K562 (cell line): ENCODE data around the gene TAS2R31. TPM values are rescaled to one million over a fixed set of nuclear protein-coding genes. Genes with fewer than 3 reads are reported as not detected.

Experiments
- ATAC-seq: fragments of 200-7000 bp; cut with Tn5 transposase; 3 replicates; pipeline ENCODE4 v1.9.1; 2020; ENCODE audit warnings: moderate library complexity
- BruUV-seq: library from RNA; stranded (reverse); fragments of 400-500 nt; replicated peaks from 2 replicates; lab custom pipeline; 2021; lab: Mats Ljungman, UMichigan
- CTCF ChIA-PET: fragments of 300-600 bp; formaldehyde crosslinking; extraction: SDS; loops from one replicate; lab custom pipeline; 2021; ENCODE audit warnings: low intra/inter-chr PET ratio; lab: Yijun Ruan, JAX
- POLR2A ChIA-PET: fragments of 300-600, 350-650 bp; sonication (Branson Sonifier 250); formaldehyde crosslinking; extraction: SDS; loops from one replicate; lab custom pipeline; 2021; ENCODE audit warnings: antibody characterized with exemption, inconsistent platforms; lab: Yijun Ruan, JAX
- DNase-seq, 4 experiments: peaks; one replicate each; pipeline versions ENCODE4 v3.0.0 to v3.0.0-alpha.2; 2011 to 2018; ENCODE audit warnings: low spot score in 3 of 4, mixed read lengths in 3 of 4; ENCODE audit errors: extremely low read depth in 1 of 4
- FAIRE-seq: peaks from 2 replicates; lab custom pipeline; 2011; peaks lifted over from hg19 to GRCh38; lab: Jason Lieb, UNC
- H2AFZ ChIP-seq: 2 replicates; pipeline ENCODE4 v1.6.0; 2011; ENCODE audit warnings: low read depth, low read length, control low read depth, inconsistent platforms
- H3K27ac ChIP-seq: fragments of 200-600 bp; 3 replicates; pipeline ENCODE4 v1.8.0; 2011; ENCODE audit warnings: low read depth, mild to moderate bottlenecking, control low read depth, inconsistent platforms, low read length, moderate library complexity, mixed read lengths; ENCODE audit errors: extremely low read depth
- H3K27me3 ChIP-seq, 2 experiments: fragments of 300-600 bp in 1 of 2; 2 replicates in 1 of 2; 3 replicates in 1 of 2; pipeline versions ENCODE4 v1.6.0 to v1.8.0; 2011; ENCODE audit warnings: inconsistent platforms in 2 of 2, low read length in 2 of 2, mild to moderate bottlenecking in 1 of 2, mixed read lengths in 1 of 2, moderate library complexity in 1 of 2; ENCODE audit not compliant: control insufficient read depth in 2 of 2, insufficient read depth in 2 of 2
- H3K36me3 ChIP-seq: fragments of 300-600 bp; 3 replicates; pipeline ENCODE4 v1.8.0; 2011; ENCODE audit warnings: mild to moderate bottlenecking, low read length, inconsistent platforms; ENCODE audit not compliant: control insufficient read depth, insufficient read depth
- H3K4me1 ChIP-seq, 2 experiments: fragments of 200-600 bp in 1 of 2; replicated peaks in 1 of 2; 2 replicates in 1 of 2; 3 replicates in 1 of 2; pipeline versions ENCODE4 v1.5.1 to v1.8.0; 2011; ENCODE audit warnings: inconsistent platforms in 2 of 2, low read length in 2 of 2, mild to moderate bottlenecking in 1 of 2, mixed read lengths in 1 of 2, moderate library complexity in 1 of 2; ENCODE audit not compliant: control insufficient read depth in 2 of 2, insufficient read depth in 2 of 2
- H3K4me2 ChIP-seq: 2 replicates; pipeline ENCODE4 v1.6.1; 2011; ENCODE audit warnings: low read length, control low read depth, inconsistent platforms, mixed read lengths; ENCODE audit not compliant: insufficient read depth
- H3K4me3 ChIP-seq: fragments of 200-600 bp; sonication (generic), shearing (Covaris generic); 2 replicates; pipeline ENCODE4 v1.5.1; 2016; ENCODE audit warnings: control low read depth, inconsistent platforms
- H3K79me2 ChIP-seq: fragments of 200-600 bp; 3 replicates; pipeline ENCODE4 v1.8.0; 2011; ENCODE audit warnings: low read length, inconsistent platforms; ENCODE audit not compliant: control insufficient read depth, insufficient read depth
- H3K9ac ChIP-seq, 2 experiments: 2 replicates each; pipeline versions ENCODE4 v1.6.0 to v1.6.1; 2011; ENCODE audit warnings: low read depth in 2 of 2, low read length in 2 of 2, control low read depth in 1 of 2, inconsistent platforms in 1 of 2, mild to moderate bottlenecking in 1 of 2, mixed read lengths in 1 of 2; ENCODE audit not compliant: insufficient read depth in 1 of 2
- H3K9me1 ChIP-seq: one replicate; pipeline ENCODE4 v1.6.0; 2011; ENCODE audit warnings: inconsistent platforms, mild to moderate bottlenecking, low read length, moderate library complexity; ENCODE audit not compliant: control insufficient read depth, insufficient read depth
- H3K9me3 ChIP-seq: replicated peaks from 2 replicates; pipeline ENCODE4 v1.5.1; 2011; ENCODE audit warnings: low read depth, low read length, inconsistent platforms; ENCODE audit not compliant: control insufficient read depth, insufficient read depth
- H4K20me1 ChIP-seq: replicated peaks from 2 replicates; pipeline ENCODE4 v1.6.1; 2011; ENCODE audit warnings: low read length, inconsistent platforms, mixed read lengths; ENCODE audit not compliant: control insufficient read depth, insufficient read depth
- DDX20 ChIP-seq: fragments of 450-650 bp; IDR thresholded peaks from 2 replicates; pipeline ENCODE4 v1.6.1; 2016; ENCODE audit warnings: missing genetic modification characterization, low read depth, mild to moderate bottlenecking, missing compliant biosample characterization, moderate library complexity
- ESRRA ChIP-seq: fragments of 450-650 bp; IDR thresholded peaks from 2 replicates; pipeline ENCODE4 v1.6.1; 2014; ENCODE audit warnings: low read depth, mild to moderate bottlenecking, moderate library complexity, borderline replicate concordance
- FOXA3 ChIP-seq, 2 experiments: fragments of 450-650 bp in 1 of 2; sonication (generic) in 1 of 2; formaldehyde crosslinking; IDR thresholded peaks in 1 of 2; conservative IDR thresholded peaks in 1 of 2; 2 replicates each; pipeline versions ENCODE4 v1.4.0 to v1.8.0; 2020 to 2022; ENCODE audit warnings: mild to moderate bottlenecking in 2 of 2, missing genetic modification reagents in 1 of 2
- FOXP4 ChIP-seq: sonication (generic); formaldehyde crosslinking; IDR thresholded peaks from 2 replicates; pipeline ENCODE4 v1.8.0; 2022; ENCODE audit warnings: mild to moderate bottlenecking, missing genetic modification reagents, borderline replicate concordance
- SAFB ChIP-seq: fragments of 200-400 bp; formaldehyde crosslinking; IDR thresholded peaks from 2 replicates; pipeline ENCODE4 v1.6.1; 2017; ENCODE audit warnings: low read depth, low read length, borderline replicate concordance
- TBL1XR1 ChIP-seq, 2 experiments: IDR thresholded peaks; 2 replicates each; pipeline ENCODE4 v1.6.1; 2012; ENCODE audit warnings: improper control_type of control experiment in 2 of 2, low read length in 2 of 2, mild to moderate bottlenecking in 1 of 2
- TSHZ1 ChIP-seq: fragments of 250-450 bp; sonication (Bioruptor Pico); IDR thresholded peaks from 2 replicates; pipeline ENCODE4 v1.4.0; 2020; ENCODE audit warnings: mild to moderate bottlenecking, moderate library complexity
- ZNF263 ChIP-seq: sonication (generic); formaldehyde crosslinking; IDR thresholded peaks from 2 replicates; pipeline ENCODE4 v1.8.0; 2022; ENCODE audit warnings: mild to moderate bottlenecking, missing genetic modification reagents, borderline replicate concordance
- ZNF785 ChIP-seq: fragments of 250-450 bp; sonication (Bioruptor Pico); IDR thresholded peaks from 2 replicates; pipeline ENCODE4 v1.4.0; 2020; ENCODE audit warnings: mild to moderate bottlenecking
- ZZZ3 ChIP-seq: fragments of 450-650 bp; IDR thresholded peaks from 2 replicates; pipeline ENCODE4 v1.6.1; 2016; ENCODE audit warnings: antibody characterized with exemption, mild to moderate bottlenecking, moderate library complexity
- WGBS: fragments of 100-300 bp; shearing (Covaris generic); methylation state at CpG from one replicate; pipeline ENCODE4 v1.1.6; 2016; ENCODE audit warnings: low coverage, mixed read lengths; ENCODE audit not compliant: insufficient coverage; ENCODE audit errors: missing lambda C conversion rate; 5-methylcytosine and 5-hydroxymethylcytosine counted together
- in situ Hi-C: fragments of 300-500 bp; cut with MboI; formaldehyde crosslinking; loops from 4 replicates; pipeline ENCODE4 v1.15.0; 2018; ENCODE audit warnings: inconsistent platforms, mixed read lengths
- intact Hi-C: fragments of 100-400 bp; cut with micrococcal nuclease; formaldehyde crosslinking; loops from 2 replicates; pipeline ENCODE4 v1.14.2; 2022
- polyA plus RNA-seq, 8 experiments: library from polyadenylated mRNA; depleted of rRNA in 4 of 8; stranded (reverse) in 5 of 8; unstranded in 3 of 8; fragments of >200 nt; fragmentation: Nextera tagmentation in 2 of 8; fragmentation: Illumina TruSeq in 1 of 8; extraction: Ambion mirVana in 2 of 8; extraction: Trizol in 1 of 8; gene quantifications; 2 replicates each; pipeline versions ENCODE4 v1.2.1 to v1.2.3, GENCODE V29; 2011 to 2014; ENCODE audit warnings: inconsistent platforms in 1 of 8, missing spikeins in 1 of 8
- total RNA-seq, 7 experiments: library from RNA; depleted of rRNA in 6 of 7; stranded (reverse); fragments of >200 nt in 6 of 7; fragmentation: Illumina TruSeq in 2 of 7; extraction: Trizol in 2 of 7; gene quantifications; 2 replicates each; pipeline versions ENCODE4 v1.2.1 to v1.2.3, GENCODE V29; 2011 to 2021; ENCODE audit warnings: low replicate concordance in 1 of 7

Gene TAS2R31
- total and polyA plus RNA-seq, 9 of the 15 experiments (the other 6 are each of a cell fraction or from before 2014, with no cell fraction given), result 0.59 to 3.6 (median 1.4) TPM; not detected in 4

GRCh38 chr12:11059041-11059440, 27.8 kb upstream of the TAS2R31 start:
- POLR2A ChIA-PET, result no interaction called here
- DNase-seq (no peak), FAIRE-seq (no peak), ATAC-seq (no peak)
- no peak overlapping the region for H3K4me3 ChIP-seq
- H3K4me2 ChIP-seq, result no peak overlapping the region
- H3K79me2 ChIP-seq, result peaks cover 4% of the 10 kb centered on the region; the same call in 1 of the 3 replicates
- H3K4me1 ChIP-seq, result no peaks in the 10 kb centered on the region
- in situ Hi-C loops, result no loop called here
- H3K36me3 ChIP-seq, result 0 out of 3 replicates have a peak, but pooled peaks cover 2% of the 10 kb centered on the region
- BruUV-seq, result no TSS peak
- TF ChIP-seq ZZZ3 (no peak), TBL1XR1 (IDR thresholded peaks at IDR 0.05; ENCODE audit: low read length in 2 of 2) (no peak), ZNF263 (CRISPR knock-in tag) (no peak), SAFB (no peak)
- 93% methylated on average over 3 of the region's 3 CpGs for WGBS
- no peaks in the 10 kb centered on the region for H4K20me1 ChIP-seq
- H3K9ac ChIP-seq, result no peak overlapping the region
- no peaks in the 10 kb centered on the region for H3K9me1 ChIP-seq
- no peaks in the 10 kb centered on the region for H3K9me3 ChIP-seq
- CTCF ChIA-PET, result no interaction called here
- intact Hi-C loops, result no loop called here
- no peak overlapping the region for H3K27ac ChIP-seq
- no peak overlapping the region for H2AFZ ChIP-seq
- no peaks in the 10 kb centered on the region for H3K27me3 ChIP-seq

- BruUV-seq, result no TSS peak
- Histone ChIP-seq H3K9me3 (no peaks in the 10 kb centered on the region), H3K9me1 (no peaks in the 10 kb centered on the region), H3K79me2 (peaks cover 2% of the 10 kb centered on the region; the same call in 1 of the 3 replicates), H3K4me2 (no peak overlapping the region), H4K20me1 (no peaks in the 10 kb centered on the region), H3K36me3 (peaks cover 2% of the 10 kb centered on the region; the same call in 1 of the 3 replicates), H3K27ac (no peak overlapping the region), H3K4me3 (no peak overlapping the region), H3K4me1 (no peaks in the 10 kb centered on the region), H2AFZ (no peak overlapping the region), H3K27me3 (no peaks in the 10 kb centered on the region), H3K9ac (no peak overlapping the region)
- ATAC-seq (no peak), DNase-seq (no peak), FAIRE-seq (no peak)
- 94% methylated on average over 2 of the region's 2 CpGs for WGBS
- intact Hi-C loops (loop anchor here (2.0 kb wide), 1 partner anchor 71 kb away; no protein-coding TSS in a partner anchor), in situ Hi-C loops (no loop called here)
- POLR2A ChIA-PET, result no interaction called here
- CTCF ChIA-PET, result no interaction called here
- no peak for TF ChIP-seq ESRRA
- no peak for TF ChIP-seq DDX20 (tag)
- no peak for TF ChIP-seq TSHZ1 (CRISPR knock-in tag)
- no peak for TF ChIP-seq ZNF785 (CRISPR knock-in tag)
- no peak for TF ChIP-seq FOXA3 (CRISPR knock-in tag; conservative IDR thresholded peaks at IDR 0.05 in 1 of 2, IDR thresholded peaks at IDR 0.05 in 1 of 2)
- TF ChIP-seq FOXP4 (CRISPR knock-in tag), result no peak
Observed at GRCh38 chr12:11055306-11055705, 24.1 kb upstream of the TAS2R31 start.
